Measurements from ENCODE around the gene ZNF773.
"Not testable (repeated sequence)": the region's sequence is repeated elsewhere in the genome, so short reads cannot be mapped to it uniquely, and the experiment has no call there.

The ZNF773 gene

GRCh38 chr19:57499680-57500395 is at the start of gene ZNF773:
Gene ZNF773 (plus strand): TSS chr19:57499938. CDS start chr19:57500081, 143 bp downstream.
- peak; percentile 90 to 92 (median 90) for DNase-seq (ENCODE audit: low read depth in 3 of 3)

- DNase-seq (ENCODE audit: low read depth in 3 of 3), result no peak
Measured at GRCh38 chr19:57452307-57452706, 47.4 kb upstream of the ZNF773 start.

GRCh38 chr19:57465680-57466381 is 33.9 kb upstream of the ZNF773 start:
- no peak for DNase-seq (ENCODE audit: low read depth in 3 of 3)

GRCh38 chr19:57466489-57466888 is 33.2 kb upstream of the ZNF773 start:
- DNase-seq (ENCODE audit: low read depth in 3 of 3), result no peak

- no peak for DNase-seq (ENCODE audit: low read depth in 3 of 3)
Measured at GRCh38 chr19:57473646-57474045, 26.1 kb upstream of the ZNF773 start.

- DNase-seq (ENCODE audit: low read depth in 3 of 3), result peak; percentile 51 to 82 (median 78)
Measured at GRCh38 chr19:57477191-57478008, 22.3 kb upstream of the ZNF773 start, which contains the start of gene ZNF772. Gene ZNF772 (minus strand): TSS chr19:57477566. CDS start chr19:57477309, 257 bp downstream.

GRCh38 chr19:57487477-57488298 is 12.1 kb upstream of the ZNF773 start, which contains the start of gene ZNF419:
Gene ZNF419 (plus strand): TSS chr19:57487750. CDS start chr19:57487951, 201 bp downstream.
- DNase-seq (ENCODE audit: low read depth in 3 of 3), result peak; percentile 78 to 90 (median 89)

GRCh38 chr19:57488299-57488644 is 11.5 kb upstream of the ZNF773 start:
- DNase-seq (ENCODE audit: low read depth in 3 of 3), result not testable (repeated sequence)

GRCh38 chr19:57499332-57499679 is 432 bp upstream of the ZNF773 start:
- DNase-seq (ENCODE audit: low read depth in 3 of 3), result not testable (repeated sequence)

- DNase-seq (ENCODE audit: low read depth in 3 of 3), result not testable (repeated sequence)
Measured at GRCh38 chr19:57500400-57500799, 662 bp downstream of the ZNF773 start.

- DNase-seq (ENCODE audit: low read depth in 3 of 3), result no peak
Measured at GRCh38 chr19:57506163-57506562, 6.4 kb downstream of the ZNF773 start.

GRCh38 chr19:57511484-57511883 is 11.7 kb downstream of the ZNF773 start:
- DNase-seq (ENCODE audit: low read depth in 3 of 3), result no peak

GRCh38 chr19:57512845-57513244 is 13.1 kb downstream of the ZNF773 start:
- DNase-seq (ENCODE audit: low read depth in 3 of 3), result no peak

GRCh38 chr19:57515255-57515654 is 15.5 kb downstream of the ZNF773 start:
- DNase-seq (ENCODE audit: low read depth in 3 of 3), result no peak

- DNase-seq (ENCODE audit: low read depth in 3 of 3), result not testable (repeated sequence)
Measured at GRCh38 chr19:57518021-57518420, 18.3 kb downstream of the ZNF773 start.

- DNase-seq (ENCODE audit: low read depth in 3 of 3), result peak; percentile 63 to 75 (median 71)
Measured at GRCh38 chr19:57527136-57527881, 27.6 kb downstream of the ZNF773 start, which contains the start of gene ZNF549. Gene ZNF549 (plus strand): TSS chr19:57527356. CDS start chr19:57527574, 218 bp downstream.

- no peak for DNase-seq (ENCODE audit: low read depth in 3 of 3)
Measured at GRCh38 chr19:57537953-57538547, 38.3 kb downstream of the ZNF773 start.

- DNase-seq (ENCODE audit: low read depth in 3 of 3), result no peak
Measured at GRCh38 chr19:57546513-57546912, 46.8 kb downstream of the ZNF773 start.

GRCh38 chr19:57552432-57552831 is 52.7 kb downstream of the ZNF773 start:
- DNase-seq (ENCODE audit: low read depth in 3 of 3), result no peak

- DNase-seq (ENCODE audit: low read depth in 3 of 3), result no peak
Measured at GRCh38 chr19:57557659-57558058, 57.9 kb downstream of the ZNF773 start.
